CD4-positive, alpha-beta memory T cell (primary cell): ENCODE results near the gene NPBWR2. TPM values are rescaled to one million over a fixed set of nuclear protein-coding genes. Genes with fewer than 3 reads are reported as not detected.
A peak's percentile ranks its signal among the peaks of the same experiment; 100 is the strongest.

ENCODE experiments used
- CTCF ChIA-PET: fragments of 350-600 bp; sonication (Branson Sonifier 250); formaldehyde crosslinking; loops from one replicate; lab custom pipeline; 2021; ENCODE audit warnings: inconsistent platforms; ENCODE audit not compliant: partially characterized antibody; lab: Charles Lee
- POLR2A ChIA-PET: fragments of 350-600 bp; sonication (Branson Sonifier 250); formaldehyde crosslinking; loops from one replicate; lab custom pipeline; 2021; ENCODE audit not compliant: partially characterized antibody; lab: Charles Lee
- DNase-seq, 5 donors: peaks; one replicate each; pipeline versions ENCODE4 v3.0.0 to v3.0.0-alpha.2; 2020 to 2022; ENCODE audit warnings: mixed read lengths in 1 of 5
- H3K27ac ChIP-seq: one replicate; pipeline ENCODE4 v1.7.0; 2013; ENCODE audit warnings: low read depth, low read length
- H3K27me3 ChIP-seq: 2 replicates; pipeline ENCODE4 v1.7.0; 2013; ENCODE audit warnings: mild to moderate bottlenecking, low read length, moderate library complexity; ENCODE audit not compliant: insufficient read depth
- H3K36me3 ChIP-seq: 2 replicates; pipeline ENCODE4 v1.7.0; 2013; ENCODE audit warnings: mild to moderate bottlenecking, low read length, moderate library complexity; ENCODE audit not compliant: insufficient read depth
- H3K4me1 ChIP-seq: 2 replicates; pipeline ENCODE4 v1.7.0; 2013; ENCODE audit warnings: mild to moderate bottlenecking, low read length, moderate library complexity; ENCODE audit not compliant: insufficient read depth
- H3K4me3 ChIP-seq, 2 donors: one replicate each; pipeline ENCODE4 v1.7.0; 2013; ENCODE audit warnings: low read length in 2 of 2, mild to moderate bottlenecking in 1 of 2
- H3K9me3 ChIP-seq, 2 donors: one replicate each; pipeline ENCODE4 v1.7.0; 2013; ENCODE audit warnings: low read length in 2 of 2, control low read depth in 1 of 2; ENCODE audit not compliant: control insufficient read depth in 1 of 2
- H3K27ac Mint-ChIP-seq, 7 donors: one replicate each; pipeline ENCODE4 v1.8.0; 2020 to 2021; ENCODE audit warnings: mixed read lengths in 7 of 7, mild to moderate bottlenecking in 6 of 7, inconsistent platforms in 3 of 7, moderate library complexity in 3 of 7
- H3K27me3 Mint-ChIP-seq, 2 donors: one replicate each; pipeline ENCODE4 v1.8.0; 2020 to 2021; ENCODE audit warnings: mixed read lengths in 2 of 2
- H3K36me3 Mint-ChIP-seq, 2 donors: one replicate each; pipeline ENCODE4 v1.8.0; 2020 to 2021; ENCODE audit warnings: mixed read lengths in 2 of 2, inconsistent platforms in 1 of 2, mild to moderate bottlenecking in 1 of 2
- H3K4me1 Mint-ChIP-seq, 4 donors: one replicate each; pipeline ENCODE4 v1.8.0; 2020 to 2021; ENCODE audit warnings: mixed read lengths in 4 of 4, mild to moderate bottlenecking in 1 of 4
- H3K4me3 Mint-ChIP-seq, 8 donors: one replicate each; pipeline ENCODE4 v1.8.0; 2020 to 2021; ENCODE audit warnings: mixed read lengths in 8 of 8, mild to moderate bottlenecking in 7 of 8, moderate library complexity in 6 of 8, inconsistent platforms in 3 of 8
- H3K9me3 Mint-ChIP-seq, 8 donors: one replicate each; pipeline ENCODE4 v1.8.0; 2020 to 2021; ENCODE audit warnings: mixed read lengths in 8 of 8, mild to moderate bottlenecking in 5 of 8, inconsistent platforms in 3 of 8, moderate library complexity in 1 of 8
- intact Hi-C: fragments of 100-400 bp; cut with micrococcal nuclease; formaldehyde crosslinking; loops from one replicate; pipeline ENCODE4 v1.15.1; 2023
- polyA plus RNA-seq, 2 donors: library from polyadenylated mRNA; unstranded; fragments of 300-500 nt; fragmentation: Illumina TruSeq; gene quantifications; one replicate each; pipeline ENCODE4 v1.2.3, GENCODE V29; 2021
- total RNA-seq, 2 experiments: library from RNA; stranded (reverse); gene quantifications; one replicate each; pipeline ENCODE4 v1.2.3, GENCODE V29; 2021

NPBWR2 gene
- total and polyA plus RNA-seq, 4 experiments from 2014 or later = not detected

- no peak overlapping the region for H3K4me3 ChIP-seq
- peaks cover 2 to 5% of the 10 kb centered on the region in 2 donors for H3K36me3 Mint-ChIP-seq
- POLR2A ChIA-PET = no interaction called here
- H3K4me1 Mint-ChIP-seq = peaks cover 8 to 10% (median 9%) of the 10 kb centered on the region in 4 donors
- CTCF ChIA-PET = interaction anchor here (1.1 to 1.2 kb wide), 2 partner anchors 12 to 25 kb away, joined by 3 to 4 read pairs; partner anchors contain the start of gene LKAAEAR1
- H3K9me3 Mint-ChIP-seq = peaks cover 0 to 3% (median 0%) of the 10 kb centered on the region in 8 donors
- no peak overlapping the region for H3K4me3 Mint-ChIP-seq
- H3K27ac Mint-ChIP-seq = no peak overlapping the region
- H3K9me3 ChIP-seq = no peaks in the 10 kb centered on the region
- peaks cover 14% of the 10 kb centered on the region for H3K4me1 ChIP-seq
- no peak overlapping the region for H3K27ac ChIP-seq
- peaks cover 0 to under 1% of the 10 kb centered on the region in 2 donors for H3K27me3 Mint-ChIP-seq
- no peaks in the 10 kb centered on the region for H3K36me3 ChIP-seq
- H3K27me3 ChIP-seq = peaks cover 2% of the 10 kb centered on the region
- peak in 1 of 5 donors; percentile 35 for DNase-seq
- intact Hi-C loops = no loop called here
These were observed 11.4 kb downstream of the NPBWR2 start for GRCh38 chr20:64095927-64096326.

GRCh38 chr20:64095455-64095854 is 11.9 kb downstream of the NPBWR2 start:
- POLR2A ChIA-PET = no interaction called here
- no peak overlapping the region for H3K27ac ChIP-seq
- H3K36me3 ChIP-seq = no peaks in the 10 kb centered on the region
- H3K4me3 ChIP-seq = no peak overlapping the region
- CTCF ChIA-PET = interaction anchor here (1.2 kb wide), 1 partner anchor 25 kb away, joined by 3 read pairs; no protein-coding TSS in a partner anchor
- no peaks in the 10 kb centered on the region for H3K9me3 ChIP-seq
- Mint-ChIP-seq H3K27ac (no peak overlapping the region), H3K36me3 (peaks cover 2 to 5% of the 10 kb centered on the region in 2 donors), H3K4me1 (peaks cover 8 to 10% (median 9%) of the 10 kb centered on the region in 4 donors), H3K4me3 (no peak overlapping the region), H3K27me3 (no peaks in the 10 kb centered on the region), H3K9me3 (peaks cover 0 to 3% (median 0%) of the 10 kb centered on the region in 8 donors)
- H3K27me3 ChIP-seq = no peaks in the 10 kb centered on the region
- peaks cover 9% of the 10 kb centered on the region for H3K4me1 ChIP-seq
- peak in 1 of 5 donors; percentile 6 for DNase-seq
- intact Hi-C loops = no loop called here

DNA sequence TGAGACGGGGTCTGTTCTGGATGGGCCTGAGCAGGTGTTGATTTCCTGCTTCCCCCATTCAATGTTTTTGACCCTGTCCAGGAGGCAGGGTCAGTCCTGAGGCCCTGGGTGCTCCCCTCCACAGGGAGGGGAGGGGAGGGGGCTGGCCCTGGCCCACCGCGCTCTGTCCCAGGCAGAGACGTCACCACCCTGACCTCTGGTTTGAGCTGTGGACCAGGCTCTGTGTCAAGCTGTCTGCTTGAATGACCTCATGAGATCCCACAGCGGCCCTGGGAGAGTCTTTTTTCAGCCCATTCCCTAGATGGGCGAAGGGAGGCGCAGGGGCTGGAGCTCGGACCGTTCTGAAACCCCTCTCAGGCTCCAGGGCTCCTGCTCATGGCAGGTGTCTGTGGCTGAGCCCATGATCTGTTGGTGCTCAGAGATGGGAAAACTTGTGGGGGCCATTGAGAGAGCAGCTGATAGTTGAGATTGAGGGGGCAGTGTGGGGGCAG is 14.3 kb downstream of the NPBWR2 start:
- no peaks in the 10 kb centered on the region for H3K9me3 ChIP-seq
- Mint-ChIP-seq H3K4me1 (peaks cover 5 to 9% (median 8%) of the 10 kb centered on the region in 4 donors), H3K27me3 (no peaks in the 10 kb centered on the region), H3K9me3 (peaks cover 0 to 3% (median 3%) of the 10 kb centered on the region in 8 donors), H3K27ac (no peak overlapping the region), H3K4me3 (no peak overlapping the region), H3K36me3 (peaks cover 2 to 5% of the 10 kb centered on the region in 2 donors)
- no peak overlapping the region for H3K4me3 ChIP-seq
- intact Hi-C loops = no loop called here
- H3K27me3 ChIP-seq = no peaks in the 10 kb centered on the region
- CTCF ChIA-PET = interaction anchor here (0.9 kb wide), 1 partner anchor 9 kb away, joined by 3 read pairs; the partner anchor contains the start of gene LKAAEAR1
- POLR2A ChIA-PET = no interaction called here
- no peaks in the 10 kb centered on the region for H3K36me3 ChIP-seq
- DNase-seq = peak in 1 of 5 donors; percentile 19
- H3K4me1 ChIP-seq = no peaks in the 10 kb centered on the region
- H3K27ac ChIP-seq = no peak overlapping the region

- ChIA-PET CTCF (interaction anchor here (0.9 kb wide), 1 partner anchor 9 kb away, joined by 3 read pairs; the partner anchor contains the start of gene LKAAEAR1), POLR2A (no interaction called here)
- H3K27ac Mint-ChIP-seq = no peak overlapping the region
- peak overlapping the region in 1 of 8 donors; percentile 49 for H3K4me3 Mint-ChIP-seq
- H3K36me3 ChIP-seq = no peaks in the 10 kb centered on the region
- H3K9me3 Mint-ChIP-seq = peaks cover 0 to 6% (median 3%) of the 10 kb centered on the region in 8 donors
- intact Hi-C loops = no loop called here
- no peaks in the 10 kb centered on the region for H3K9me3 ChIP-seq
- no peak overlapping the region for H3K4me3 ChIP-seq
- H3K4me1 ChIP-seq = no peaks in the 10 kb centered on the region
- H3K4me1 Mint-ChIP-seq = peaks cover 5 to 9% (median 8%) of the 10 kb centered on the region in 4 donors
- no peaks in the 10 kb centered on the region for H3K27me3 ChIP-seq
- no peak for DNase-seq
- H3K27ac ChIP-seq = no peak overlapping the region
- H3K27me3 Mint-ChIP-seq = no peaks in the 10 kb centered on the region
- H3K36me3 Mint-ChIP-seq = peaks cover 2 to 5% of the 10 kb centered on the region in 2 donors
These were observed 14.9 kb downstream of the NPBWR2 start for GRCh38 chr20:64092258-64093012.

DNA sequence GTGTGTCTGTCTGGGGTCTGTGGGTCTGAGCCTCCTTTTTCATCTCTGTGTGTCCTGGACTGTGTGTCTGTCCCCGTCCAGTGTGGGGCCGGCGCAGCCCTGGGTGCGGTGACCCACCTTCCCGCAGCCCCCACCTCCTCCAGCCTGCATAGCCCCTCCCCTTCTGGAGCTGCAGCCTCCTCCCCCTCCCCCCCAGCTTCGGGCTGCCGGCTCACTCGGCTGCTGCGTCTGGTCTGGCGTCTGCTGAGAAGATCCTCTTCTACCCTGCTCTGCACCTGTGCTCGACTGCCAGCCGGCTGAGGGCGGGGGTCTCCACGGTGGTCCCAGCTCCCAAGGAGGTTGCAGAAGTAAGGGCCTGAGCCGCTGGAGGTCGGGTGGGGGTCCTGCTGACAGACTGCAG is 15.6 kb downstream of the NPBWR2 start:
- no peaks in the 10 kb centered on the region for H3K27me3 ChIP-seq
- no peaks in the 10 kb centered on the region for H3K4me1 ChIP-seq
- peak in 1 of 5 donors; percentile 26 for DNase-seq
- no peaks in the 10 kb centered on the region for H3K9me3 ChIP-seq
- H3K27me3 Mint-ChIP-seq = no peaks in the 10 kb centered on the region
- ChIA-PET POLR2A (no interaction called here), CTCF (no interaction called here)
- no peaks in the 10 kb centered on the region for H3K36me3 ChIP-seq
- peak overlapping the region in 2 of 7 donors; percentile 13 to 37 for H3K27ac Mint-ChIP-seq
- H3K9me3 Mint-ChIP-seq = peaks cover 0 to 7% (median 3%) of the 10 kb centered on the region in 8 donors
- H3K36me3 Mint-ChIP-seq = peaks cover under 1 to 2% of the 10 kb centered on the region in 2 donors
- peaks cover 5 to 9% (median 6%) of the 10 kb centered on the region in 4 donors for H3K4me1 Mint-ChIP-seq
- H3K27ac ChIP-seq = no peak overlapping the region
- intact Hi-C loops = no loop called here
- no peak overlapping the region for H3K4me3 Mint-ChIP-seq
- H3K4me3 ChIP-seq = no peak overlapping the region

GRCh38 chr20:64091340-64091739 is 16.0 kb downstream of the NPBWR2 start:
- DNase-seq = no peak
- intact Hi-C loops = no loop called here
- Histone ChIP-seq H3K4me1 (no peaks in the 10 kb centered on the region), H3K27ac (no peak overlapping the region), H3K4me3 (no peak overlapping the region), H3K9me3 (no peaks in the 10 kb centered on the region), H3K27me3 (no peaks in the 10 kb centered on the region), H3K36me3 (no peaks in the 10 kb centered on the region)
- CTCF ChIA-PET = no interaction called here
- peaks cover 4 to 6% (median 5%) of the 10 kb centered on the region in 4 donors for H3K4me1 Mint-ChIP-seq
- POLR2A ChIA-PET = no interaction called here
- H3K27me3 Mint-ChIP-seq = no peaks in the 10 kb centered on the region
- H3K36me3 Mint-ChIP-seq = no peaks in the 10 kb centered on the region
- peak overlapping the region in 2 of 7 donors; percentile 13 to 37 for H3K27ac Mint-ChIP-seq
- H3K9me3 Mint-ChIP-seq = peaks cover 0 to 12% (median 3%) of the 10 kb centered on the region in 8 donors
- no peak overlapping the region for H3K4me3 Mint-ChIP-seq

DNA sequence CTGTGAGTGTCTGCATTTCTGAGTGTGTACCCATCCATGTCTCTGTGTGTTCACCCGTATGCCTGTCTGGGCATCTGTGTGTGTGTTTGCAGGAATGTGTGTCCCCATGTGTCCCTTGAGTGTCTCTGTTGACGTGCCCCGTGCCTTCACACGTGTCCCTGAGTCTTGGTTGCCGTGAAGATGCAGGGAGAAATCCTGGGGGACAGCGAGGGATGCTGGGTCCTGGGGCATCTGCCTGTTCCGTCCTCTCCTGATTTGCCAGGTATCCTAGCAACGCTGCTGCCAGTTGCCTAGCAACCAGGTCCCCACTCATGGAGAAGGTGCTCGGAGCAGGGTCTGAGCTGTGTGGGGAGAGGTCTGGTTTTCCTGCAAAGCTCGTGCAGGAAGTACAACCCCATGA is 17.2 kb downstream of the NPBWR2 start:
- H3K27ac Mint-ChIP-seq = no peak overlapping the region
- Histone ChIP-seq H3K36me3 (no peaks in the 10 kb centered on the region), H3K4me1 (no peaks in the 10 kb centered on the region), H3K4me3 (no peak overlapping the region), H3K27me3 (no peaks in the 10 kb centered on the region), H3K27ac (no peak overlapping the region), H3K9me3 (no peaks in the 10 kb centered on the region)
- H3K36me3 Mint-ChIP-seq = no peaks in the 10 kb centered on the region
- DNase-seq = no peak
- H3K4me3 Mint-ChIP-seq = no peak overlapping the region
- intact Hi-C loops = no loop called here
- CTCF ChIA-PET = interaction anchor here (1.4 kb wide), 1 partner anchor 31 kb away, joined by 3 read pairs; no protein-coding TSS in a partner anchor
- H3K4me1 Mint-ChIP-seq = peaks cover 0 to 6% (median 5%) of the 10 kb centered on the region in 4 donors
- H3K27me3 Mint-ChIP-seq = no peaks in the 10 kb centered on the region
- POLR2A ChIA-PET = no interaction called here
- peaks cover 0 to 14% (median 3%) of the 10 kb centered on the region in 8 donors for H3K9me3 Mint-ChIP-seq
